GM21381 (cell line): Measurements from ENCODE around the gene PRELID2.
"Not testable (repeated sequence)": the region's sequence is repeated elsewhere in the genome, so short reads cannot be mapped to it uniquely, and the experiment has no call there.

Experiments used
- ATAC-seq: cut with Tn5 transposase; IDR thresholded peaks from one replicate; pipeline ENCODE4 v1.9.1; 2021; ENCODE audit warnings: mild to moderate bottlenecking, moderate library complexity; ENCODE audit not compliant: unreplicated experiment

PRELID2 gene

DNA sequence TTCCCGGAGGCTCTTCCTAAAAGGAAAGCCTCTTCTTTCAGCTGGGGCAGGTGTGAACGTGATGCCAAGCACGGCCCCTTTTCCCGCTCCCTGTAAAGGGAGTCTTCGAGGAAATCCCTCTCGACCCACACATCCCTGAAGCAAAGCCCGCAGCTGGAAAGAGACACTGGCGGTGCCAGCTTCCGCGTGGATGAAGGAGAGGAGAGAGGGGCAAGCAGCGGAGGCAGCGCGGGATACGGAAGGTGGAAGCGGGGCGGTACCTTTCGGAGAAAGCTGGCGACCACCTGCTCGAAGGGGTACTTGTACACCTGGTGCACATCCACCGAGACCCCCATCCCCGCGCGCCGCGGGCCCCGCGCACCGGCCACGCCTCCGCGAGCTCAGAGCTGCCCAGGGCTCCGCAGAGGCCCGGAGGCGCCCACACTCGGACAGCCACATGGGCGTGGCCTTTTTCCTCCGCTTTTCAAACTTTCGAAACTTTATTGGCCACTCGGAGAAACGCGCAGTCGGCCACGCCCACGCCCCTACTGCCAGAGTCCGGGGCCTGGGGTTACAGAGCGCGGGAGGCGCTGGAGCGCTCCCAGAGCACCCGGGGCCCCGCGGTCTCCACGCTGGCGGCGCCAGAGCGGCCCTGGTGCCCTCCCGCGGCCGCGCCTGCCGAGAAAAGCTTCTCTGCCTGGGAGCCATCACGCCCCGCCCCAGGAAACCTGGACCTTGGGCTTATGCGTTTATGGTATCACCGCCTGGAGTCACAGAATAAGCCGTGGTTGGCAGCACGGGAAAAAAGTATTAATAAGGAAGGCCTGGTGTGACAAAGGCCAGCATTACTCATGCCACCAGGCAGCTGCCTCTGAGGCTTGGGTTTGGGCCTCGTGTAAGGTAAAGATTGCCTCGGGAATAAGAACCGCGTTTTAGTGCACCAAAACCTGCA, at the start of gene PRELID2:
TSS of gene PRELID2 (minus strand) at position 426 of the 931 bp plus-strand sequence. CDS start at position 335, 91 bp downstream.
- ATAC-seq = peak; percentile 91

- no peak for ATAC-seq
Measured at GRCh38 chr5:145874765-145875164, 39.6 kb upstream of the PRELID2 start.

- no peak for ATAC-seq
Measured at GRCh38 chr5:145872914-145873313, 37.8 kb upstream of the PRELID2 start, which contains the start of gene GRXCR2. Gene GRXCR2 (minus strand): TSS chr5:145873014. CDS start chr5:145872968, 46 bp downstream.

- ATAC-seq = no peak
Measured at GRCh38 chr5:145872486-145872885, 37.3 kb upstream of the PRELID2 start.

DNA sequence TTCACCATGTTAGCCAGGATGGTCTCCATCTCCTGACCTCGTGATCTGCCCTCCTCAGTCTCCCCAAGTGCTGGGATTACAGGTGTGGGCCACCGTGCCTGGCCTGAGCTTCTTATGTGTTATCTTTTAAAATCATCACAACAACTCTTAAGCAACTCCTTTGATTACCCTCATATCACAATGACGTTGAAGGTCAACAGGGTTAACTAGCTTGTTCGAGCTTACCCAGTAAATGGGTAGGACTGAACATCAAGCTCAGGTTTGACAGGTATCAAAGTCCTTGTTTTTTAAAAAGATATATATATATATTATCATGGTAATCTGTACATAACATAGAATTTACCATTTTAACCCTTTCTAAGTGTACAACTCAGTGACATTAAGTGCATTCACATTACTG, 34.6 kb upstream of the PRELID2 start:
- no peak for ATAC-seq

GRCh38 chr5:145867806-145868205, 32.7 kb upstream of the PRELID2 start:
- ATAC-seq = no peak

DNA sequence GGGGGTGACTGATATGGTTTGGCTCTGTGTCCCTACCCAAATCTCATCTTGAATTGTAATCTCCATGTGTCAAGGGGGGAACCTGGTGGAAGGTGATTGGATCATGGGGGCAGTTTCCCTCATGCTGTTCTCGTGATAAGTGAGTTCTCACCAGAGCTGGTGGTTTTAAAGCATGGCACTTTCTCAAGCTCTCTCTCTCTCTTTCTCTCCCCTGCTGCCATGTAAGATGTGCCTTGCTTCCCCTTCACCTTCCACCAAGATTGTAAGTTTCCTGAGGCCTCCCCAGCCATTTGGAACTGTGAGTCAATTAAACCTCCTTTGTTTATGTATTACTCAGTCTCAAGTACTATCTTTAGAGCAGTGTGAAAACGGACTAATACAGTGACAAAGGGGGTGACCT, 29.3 kb upstream of the PRELID2 start:
- not testable (repeated sequence) for ATAC-seq

GRCh38 chr5:145863003-145863402, 27.9 kb upstream of the PRELID2 start:
- ATAC-seq = no peak

- no peak for ATAC-seq
Measured at GRCh38 chr5:145859897-145860296, 24.8 kb upstream of the PRELID2 start.

DNA sequence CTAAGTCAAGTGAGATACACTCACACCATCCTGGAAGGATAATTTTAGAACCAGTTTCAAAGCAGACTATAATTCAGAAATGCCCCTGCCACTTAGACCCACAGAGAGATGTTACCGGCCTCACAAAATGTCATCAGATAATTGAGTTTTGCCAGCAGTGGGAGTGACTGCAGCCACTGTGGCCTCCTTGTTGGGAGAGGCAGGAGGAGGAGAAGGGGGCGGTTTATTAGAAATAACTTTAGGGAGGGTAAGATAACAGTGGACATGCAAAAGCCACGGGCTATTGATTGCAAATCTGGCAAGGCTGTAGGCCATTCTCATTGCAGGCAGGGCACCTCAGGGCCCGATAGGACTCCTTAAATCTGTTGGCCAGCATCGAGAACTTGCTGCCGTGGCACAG, 24.3 kb upstream of the PRELID2 start:
- ATAC-seq = no peak

- no peak for ATAC-seq
Measured at GRCh38 chr5:145858959-145859358, 23.8 kb upstream of the PRELID2 start.

DNA sequence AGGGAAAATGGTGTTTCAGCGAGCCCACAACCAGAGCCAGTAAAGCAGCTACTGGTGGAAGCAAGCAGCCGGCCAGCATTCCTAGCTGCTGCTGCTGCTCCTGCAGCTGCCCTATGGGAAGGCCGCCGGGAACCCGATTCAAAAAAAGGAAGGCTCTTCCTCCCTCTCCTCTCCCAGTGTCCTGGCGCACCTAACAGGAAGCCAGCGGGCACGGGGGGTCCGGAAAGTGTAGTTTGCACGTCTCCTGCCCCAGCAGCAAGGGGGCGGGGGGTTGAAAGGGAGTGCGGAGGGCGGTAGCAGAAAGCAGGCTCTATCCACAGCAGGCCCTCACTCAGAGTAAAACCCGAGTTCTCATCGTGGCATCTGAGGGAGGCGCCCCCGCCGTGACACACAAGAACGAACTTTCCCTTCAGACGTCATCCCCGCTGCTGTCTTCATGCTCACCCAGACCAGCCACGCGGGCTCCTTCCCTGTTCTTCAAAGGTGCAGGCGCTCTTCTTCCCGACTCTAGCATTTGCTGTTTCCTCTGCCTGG, 21.2 kb upstream of the PRELID2 start:
- ATAC-seq = no peak

- ATAC-seq = no peak
Measured at GRCh38 chr5:145855763-145856267, 20.7 kb upstream of the PRELID2 start.

- no peak for ATAC-seq
Measured at GRCh38 chr5:145854651-145855258, 19.6 kb upstream of the PRELID2 start.

DNA sequence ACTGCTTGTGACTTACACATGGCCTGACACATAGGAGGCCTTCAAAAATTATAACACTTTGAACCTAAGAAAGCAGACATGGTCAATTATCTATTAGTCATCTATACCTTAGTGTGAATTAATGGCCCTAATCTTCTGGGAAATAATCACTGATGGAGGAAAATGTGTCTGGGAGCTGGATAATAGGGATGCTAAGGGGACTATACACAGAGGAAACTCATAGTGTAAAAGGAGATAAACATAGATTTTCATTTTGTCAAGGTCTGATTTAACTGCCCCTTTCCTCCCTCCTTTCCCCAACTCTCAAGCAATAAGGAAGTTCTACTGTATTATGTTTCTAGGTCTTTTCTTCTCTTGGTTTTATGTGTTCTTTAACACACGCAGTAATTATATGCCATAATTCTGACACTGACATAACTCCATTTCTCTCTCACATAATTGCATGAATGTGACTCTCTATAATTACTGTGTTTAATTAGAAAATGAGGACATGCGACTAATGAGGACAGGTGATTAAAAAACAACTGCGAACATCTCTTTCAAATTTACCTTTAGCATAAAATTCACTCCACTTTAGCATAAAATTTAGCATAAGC, 18.7 kb upstream of the PRELID2 start:
- ATAC-seq = no peak

DNA sequence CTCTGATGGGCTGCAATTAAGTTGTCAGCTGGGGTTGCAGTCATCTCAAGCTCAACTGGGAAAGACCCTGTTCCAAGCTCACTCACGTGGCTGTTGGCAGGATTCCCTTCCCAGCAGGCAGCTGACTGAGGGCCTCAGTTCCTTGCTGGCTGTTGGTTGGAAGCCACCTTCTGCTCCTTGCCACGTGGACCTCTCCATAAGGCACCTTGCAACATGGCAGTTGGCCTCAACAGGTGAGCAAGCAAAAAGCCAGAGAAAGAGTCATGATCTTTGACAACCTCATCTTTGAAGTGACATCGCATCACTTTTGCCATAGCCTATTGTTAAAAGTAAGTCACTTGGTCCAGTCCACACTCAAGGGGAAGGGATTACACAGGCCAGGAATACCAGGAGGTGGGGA, 17.8 kb upstream of the PRELID2 start:
- no peak for ATAC-seq

GRCh38 chr5:145848854-145849253, 13.7 kb upstream of the PRELID2 start:
- no peak for ATAC-seq

GRCh38 chr5:145847499-145848497, 12.7 kb upstream of the PRELID2 start:
- ATAC-seq = no peak

DNA sequence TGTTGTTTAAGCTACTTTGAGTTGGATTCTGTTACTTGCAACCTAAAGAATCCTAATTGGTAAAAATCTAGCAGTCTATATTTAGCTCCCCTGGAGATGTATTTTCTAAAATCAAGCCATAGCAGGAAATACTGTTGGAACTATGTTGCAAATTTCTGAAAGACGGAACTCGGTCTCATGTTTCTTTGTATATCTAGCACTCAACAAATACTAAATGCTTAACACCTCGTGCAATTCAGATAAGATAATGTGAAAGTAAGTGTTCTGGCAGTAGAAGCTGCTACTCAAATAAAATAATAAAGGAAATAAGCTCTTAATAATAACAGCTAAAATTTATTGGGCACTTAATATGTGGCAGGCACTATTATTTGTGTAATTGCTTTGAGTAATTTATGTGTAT, 10.9 kb upstream of the PRELID2 start:
- no peak for ATAC-seq

DNA sequence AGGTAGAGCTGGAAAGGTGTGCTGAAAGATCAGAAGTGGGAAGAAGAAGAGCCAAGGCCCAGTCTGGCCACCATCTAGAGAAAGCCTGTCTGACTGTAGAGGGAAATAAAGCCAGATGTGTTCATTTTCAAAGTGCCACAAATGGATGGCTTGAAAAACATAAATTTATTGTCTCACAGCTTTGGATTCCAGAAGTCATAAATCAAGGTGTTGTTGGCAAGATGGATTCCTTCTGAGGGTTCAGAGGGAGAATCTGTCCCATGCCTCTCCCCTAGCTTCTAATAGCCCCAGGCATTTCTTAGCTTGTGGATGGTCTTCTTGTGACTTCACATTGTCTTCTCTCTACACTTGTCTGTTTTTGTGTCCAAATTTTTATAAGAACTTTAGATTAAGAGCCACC, 6.2 kb upstream of the PRELID2 start:
- no peak for ATAC-seq
